GM18907 (cell line): ENCODE data around the gene PCGF3.
"Not testable (repeated sequence)": the region's sequence is repeated elsewhere in the genome, so short reads cannot be mapped to it uniquely, and the experiment has no call there.

Source experiments
- ATAC-seq: cut with Tn5 transposase; IDR thresholded peaks from one replicate; pipeline ENCODE4 v1.9.1; 2021; ENCODE audit warnings: mild to moderate bottlenecking, moderate library complexity; ENCODE audit not compliant: unreplicated experiment

PCGF3 gene

DNA sequence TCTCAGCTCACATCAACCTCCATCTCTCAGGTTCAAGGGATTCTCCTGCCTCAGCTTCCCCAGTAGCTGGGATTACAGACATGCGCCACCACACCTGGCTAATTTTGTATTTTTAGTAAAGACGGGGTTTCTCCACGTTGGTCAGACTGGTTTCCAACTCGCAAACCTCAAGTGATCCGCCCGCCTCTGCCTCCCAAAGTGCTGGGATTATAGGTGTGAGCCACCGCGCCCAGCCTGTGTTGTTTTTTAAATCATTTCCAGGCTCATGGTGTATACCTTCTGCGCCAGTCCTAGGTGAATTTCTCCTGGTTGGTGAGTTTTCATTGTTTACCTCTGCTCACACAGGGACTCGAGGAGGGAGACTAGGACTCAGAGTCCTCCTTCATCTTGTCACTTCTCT is 74.6 kb downstream of the PCGF3 start:
- not testable (repeated sequence) for ATAC-seq

- peak; percentile 14 for ATAC-seq
Measured at GRCh38 chr4:780716-781492, 75.3 kb downstream of the PCGF3 start.

DNA sequence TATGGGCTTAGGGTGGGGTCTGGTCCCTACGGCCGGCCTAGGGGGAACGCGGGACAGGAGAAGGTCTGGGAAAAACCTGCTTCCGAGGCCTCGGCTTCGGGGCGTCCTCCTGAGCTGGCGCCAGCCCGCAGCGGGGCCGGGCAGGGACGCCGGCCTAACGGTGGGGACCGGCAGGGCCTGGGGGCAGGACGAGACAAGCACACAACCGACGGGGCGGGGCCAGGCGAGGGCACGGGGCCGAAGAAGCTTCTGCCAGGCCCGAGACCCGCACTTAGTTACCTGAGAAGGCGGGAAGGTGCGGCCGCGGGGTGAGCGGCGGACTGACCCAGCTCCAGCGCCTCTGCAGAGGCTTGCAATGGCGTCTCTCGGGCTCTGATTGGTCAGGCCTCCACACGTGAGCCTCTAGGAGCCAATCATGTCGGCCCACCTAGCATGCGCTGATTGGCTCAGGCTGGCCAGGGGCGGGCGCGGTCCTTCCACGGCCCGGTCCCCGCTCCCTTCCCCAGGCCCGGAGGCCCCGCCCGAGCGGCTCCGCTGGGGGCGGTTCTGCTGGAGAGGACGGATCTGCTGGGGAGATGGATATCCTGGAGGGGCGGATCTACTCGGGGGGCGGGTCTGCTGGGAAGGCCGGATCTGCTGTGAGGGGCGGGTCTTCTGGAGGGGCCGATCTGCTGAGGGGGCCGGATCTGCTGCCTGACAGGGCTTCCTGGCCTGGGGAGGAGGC is 76.0 kb downstream of the PCGF3 start:
- ATAC-seq, result peak; percentile 97

- no peak for ATAC-seq
Measured at GRCh38 chr4:784401-785331, 79.0 kb downstream of the PCGF3 start.

DNA sequence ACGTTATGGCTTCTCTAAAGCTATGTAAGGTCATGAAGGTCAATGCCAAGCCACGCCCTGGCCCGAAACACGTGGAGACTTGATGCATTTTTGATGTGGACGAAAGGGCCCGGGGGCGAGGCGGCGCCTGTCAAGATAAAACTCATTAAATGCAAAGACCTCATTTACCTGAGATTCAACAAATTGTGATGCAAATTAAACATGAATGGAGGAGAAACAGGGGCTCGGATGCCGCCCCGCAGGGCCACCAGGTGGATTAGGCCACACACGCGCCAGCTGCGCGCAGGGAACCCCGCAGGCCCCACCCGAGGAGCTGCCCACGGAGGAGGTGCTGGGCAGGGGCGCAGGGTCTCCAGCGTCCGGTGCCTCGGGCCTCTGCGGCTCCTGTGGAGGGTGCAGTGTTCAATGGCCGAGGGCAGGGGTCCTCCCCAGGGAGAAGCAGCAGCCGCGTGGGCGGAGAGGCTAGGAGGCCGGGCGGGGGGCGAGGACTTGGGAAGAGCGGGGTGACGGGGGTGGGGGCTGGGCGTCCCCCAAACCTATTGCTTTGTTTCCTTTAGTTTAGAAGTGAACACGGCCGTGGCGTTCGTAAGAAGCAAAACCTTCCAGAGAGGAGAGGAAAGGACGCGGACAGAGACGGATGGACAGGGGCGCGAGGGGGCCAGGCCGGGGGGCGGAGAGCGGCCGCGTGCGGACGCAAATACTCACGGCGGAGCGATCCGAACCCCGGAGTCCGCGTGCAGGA is 79.9 kb downstream of the PCGF3 start:
- no peak for ATAC-seq

GRCh38 chr4:786074-786741 is 80.6 kb downstream of the PCGF3 start:
- ATAC-seq, result no peak

DNA sequence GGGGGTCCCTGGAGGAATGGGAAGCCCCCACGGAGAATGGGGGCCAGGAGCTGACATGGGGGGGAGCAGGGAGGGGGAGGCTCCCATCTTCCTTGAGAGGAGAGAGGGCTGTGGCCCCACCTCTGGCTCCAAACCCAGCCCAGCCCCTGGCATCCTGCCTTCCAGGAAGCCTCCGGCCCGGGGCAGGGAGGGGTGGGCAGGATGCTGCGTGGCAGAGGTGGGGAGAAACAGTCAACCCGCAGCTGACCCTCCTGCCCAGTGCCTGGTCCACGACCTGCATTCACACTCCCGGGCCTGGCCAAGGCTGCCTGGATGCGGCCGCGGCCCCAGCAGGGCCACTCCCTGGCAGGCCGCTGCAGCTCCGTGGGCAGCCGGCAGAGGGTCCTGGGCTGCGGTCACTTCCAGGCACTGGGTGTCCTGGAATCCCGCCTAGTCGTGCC is 81.2 kb downstream of the PCGF3 start:
- no peak for ATAC-seq

DNA sequence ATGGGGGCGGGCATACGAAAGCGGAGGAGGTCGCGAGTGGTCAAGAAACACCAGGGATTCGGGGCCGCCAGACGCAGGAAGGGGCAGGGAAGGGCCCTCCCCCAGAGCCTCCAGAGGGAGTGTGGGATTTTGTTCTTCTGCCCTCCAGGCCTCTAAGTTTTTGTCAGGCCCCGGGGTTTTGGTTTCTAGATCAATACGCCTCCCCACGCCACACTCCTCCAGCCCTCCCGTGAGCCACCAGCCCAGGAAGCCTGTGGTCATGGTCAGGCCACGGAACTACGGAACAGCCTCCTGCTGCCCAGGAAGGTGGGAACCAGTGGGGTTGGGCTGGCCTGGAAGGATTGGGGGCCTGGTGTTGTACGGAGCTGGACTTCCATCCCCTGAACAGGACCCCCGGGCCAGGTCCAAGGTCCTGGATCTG is 81.9 kb downstream of the PCGF3 start:
- ATAC-seq, result no peak

GRCh38 chr4:788006-788635 is 82.5 kb downstream of the PCGF3 start:
- no peak for ATAC-seq

DNA sequence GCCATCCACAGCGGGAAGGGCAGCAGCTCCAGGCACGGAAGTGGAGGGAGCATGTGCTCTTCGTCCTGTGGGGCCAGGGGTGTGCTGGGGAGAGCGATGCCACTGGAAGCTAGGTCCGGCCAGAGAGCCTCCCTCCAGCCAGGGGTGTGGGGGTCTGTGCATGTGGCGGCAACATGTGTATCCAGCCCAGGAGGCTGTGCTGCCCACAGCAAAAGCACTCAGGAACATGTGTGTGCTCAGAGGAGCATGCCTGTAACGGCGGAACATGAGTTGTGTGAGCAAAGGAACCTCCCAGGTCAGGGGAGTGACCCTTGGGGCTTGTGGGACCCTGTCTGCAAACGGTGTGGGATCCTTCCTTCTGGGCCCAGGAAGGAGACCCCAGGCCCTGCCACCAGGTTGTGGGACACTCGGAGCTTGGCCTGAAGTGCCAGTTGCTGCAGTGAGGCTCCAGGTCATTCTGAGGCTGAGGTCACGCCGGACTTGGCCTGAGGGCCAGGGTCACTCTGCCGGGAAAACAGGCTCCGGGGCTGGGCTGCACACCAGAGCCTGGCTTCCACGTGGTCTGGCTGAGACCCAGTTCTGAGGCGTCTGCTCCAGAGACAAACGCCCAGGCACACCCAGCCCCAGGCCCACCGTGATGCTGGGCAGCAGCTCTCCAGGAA is 83.1 kb downstream of the PCGF3 start:
- ATAC-seq, result no peak

DNA sequence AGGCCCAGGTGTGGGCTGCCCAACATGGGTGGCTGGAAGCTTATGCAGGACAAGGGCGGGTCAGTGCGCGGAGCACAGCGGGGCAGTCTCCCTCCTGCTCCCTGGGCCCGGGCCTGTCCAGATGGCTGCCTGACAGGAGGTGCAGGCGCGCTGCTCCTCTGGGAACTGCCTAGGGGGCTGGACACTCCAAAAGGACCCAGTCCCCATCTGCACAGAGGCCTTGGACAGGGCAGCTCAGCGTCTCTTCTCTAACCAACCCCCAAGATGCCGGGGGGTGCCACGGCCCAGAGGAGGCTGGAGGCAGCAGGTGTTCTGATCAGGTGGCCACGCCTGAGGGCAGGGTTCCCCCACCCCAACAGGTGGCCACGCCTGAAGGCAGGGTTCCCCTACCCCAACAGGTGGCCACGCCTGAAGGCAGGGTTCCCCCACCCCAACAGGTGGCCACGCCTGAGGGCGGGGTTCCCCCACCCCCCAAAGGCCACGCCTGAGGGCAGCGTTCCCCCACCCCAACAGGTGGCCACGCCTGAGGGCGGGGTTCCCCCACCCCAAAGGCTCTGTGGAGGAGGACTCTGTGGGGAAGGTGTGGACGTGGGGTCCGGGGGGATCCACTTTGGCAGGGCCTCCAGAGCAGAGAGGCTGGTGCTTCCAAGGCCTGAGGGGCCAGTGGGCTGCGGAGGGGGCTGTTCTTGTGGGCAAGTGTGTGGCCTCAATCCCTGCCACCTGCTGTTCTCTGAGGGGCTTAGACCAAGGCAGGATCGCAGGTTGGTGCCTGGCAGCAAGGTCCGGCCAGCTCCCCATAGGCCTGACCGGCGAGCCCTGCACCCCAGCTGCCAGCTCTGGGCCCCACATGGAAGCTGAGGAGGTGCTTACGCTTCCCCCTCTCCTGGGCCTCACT is 84.2 kb downstream of the PCGF3 start:
- ATAC-seq, result no peak

- ATAC-seq, result no peak
Measured at GRCh38 chr4:790466-790820, 84.8 kb downstream of the PCGF3 start.

DNA sequence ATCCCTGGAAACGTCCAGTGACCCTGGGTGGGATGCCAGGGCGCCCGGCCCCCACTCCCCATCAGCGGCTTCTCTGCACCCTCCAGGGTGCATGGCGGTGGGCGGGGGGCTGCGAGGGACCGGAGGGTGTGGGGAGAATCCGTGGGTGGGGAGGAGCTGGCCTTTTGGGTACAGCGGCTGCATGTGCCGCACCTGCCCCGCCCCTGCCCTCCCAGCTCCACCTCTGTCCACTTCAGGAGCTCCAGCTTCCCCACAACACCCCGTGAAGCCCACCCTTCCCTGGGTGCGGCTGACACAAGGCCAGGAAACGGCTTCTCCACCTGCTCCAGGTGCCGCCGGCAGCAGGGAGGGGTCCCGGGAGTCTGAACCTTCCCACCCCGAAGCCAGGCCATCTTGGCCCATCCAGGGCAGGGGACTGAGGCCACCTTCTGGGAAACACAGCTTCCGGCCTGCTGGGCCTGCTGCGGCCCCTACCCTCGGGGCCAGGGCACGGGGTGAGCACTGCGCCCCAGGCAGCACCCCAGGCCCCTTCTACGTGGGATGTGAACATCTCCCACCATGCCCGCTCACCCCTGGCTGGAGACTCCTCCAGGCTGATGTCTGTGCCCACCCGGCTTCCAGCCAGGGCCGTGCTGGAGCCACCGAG is 85.7 kb downstream of the PCGF3 start:
- no peak for ATAC-seq

DNA sequence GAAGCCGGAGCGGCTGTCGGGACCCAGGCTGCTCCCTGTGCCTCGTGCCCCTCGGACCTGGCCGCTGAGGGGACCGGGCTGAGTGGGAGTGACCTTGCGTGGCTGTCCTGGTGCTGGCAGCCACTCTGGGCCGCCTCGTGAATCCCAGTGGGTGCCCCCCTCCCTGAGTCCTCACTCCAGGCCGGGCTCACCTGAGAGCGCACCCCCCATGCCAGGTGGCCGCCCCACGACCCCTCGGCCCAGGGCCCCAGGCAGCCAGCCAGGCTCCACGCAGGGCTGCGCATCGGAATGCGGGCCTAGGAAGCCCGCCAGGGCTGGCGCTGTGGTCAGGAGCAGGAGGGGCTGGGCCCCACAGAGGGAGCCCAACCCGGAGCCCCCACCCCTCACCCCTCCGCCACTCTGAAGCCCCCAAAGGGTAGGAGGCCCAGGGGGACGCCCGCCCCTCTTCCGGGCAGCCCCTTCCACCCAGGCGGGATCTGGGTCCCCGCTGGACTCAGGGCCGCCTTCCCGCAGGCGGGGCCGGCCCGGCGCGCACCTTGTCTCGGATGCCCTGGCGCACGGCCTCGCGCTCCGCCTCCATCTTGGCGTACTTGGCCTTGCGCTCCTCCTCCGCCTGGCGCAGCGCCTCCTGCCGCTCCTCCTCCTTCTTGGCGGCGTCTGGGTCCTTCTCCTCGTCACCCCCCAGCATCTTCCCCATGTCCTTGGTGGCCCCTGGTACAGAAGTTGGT is 86.4 kb downstream of the PCGF3 start:
- no peak for ATAC-seq

DNA sequence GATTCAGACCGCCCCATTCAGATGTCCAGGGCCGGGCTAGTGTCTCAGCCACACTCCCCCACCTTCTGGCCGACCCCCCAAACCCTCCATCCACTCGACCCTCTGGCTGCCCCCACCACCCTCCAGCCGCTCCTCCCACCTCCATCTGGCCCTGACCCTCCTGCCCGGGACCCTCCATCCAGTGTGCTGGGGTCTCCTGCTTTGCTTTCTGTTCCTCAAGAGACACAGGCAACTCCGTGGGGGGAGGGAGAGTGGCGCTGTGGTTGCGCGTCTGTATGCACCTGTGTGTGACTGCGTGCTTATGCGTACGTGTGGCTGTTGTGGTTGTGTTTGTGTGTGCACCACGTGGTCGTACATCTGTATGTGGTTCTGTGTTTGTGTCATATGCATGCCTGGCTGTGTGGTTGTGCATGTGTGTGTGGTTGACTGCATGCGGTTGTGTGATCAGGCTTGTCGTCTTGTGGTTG is 87.0 kb downstream of the PCGF3 start:
- ATAC-seq, result no peak

DNA sequence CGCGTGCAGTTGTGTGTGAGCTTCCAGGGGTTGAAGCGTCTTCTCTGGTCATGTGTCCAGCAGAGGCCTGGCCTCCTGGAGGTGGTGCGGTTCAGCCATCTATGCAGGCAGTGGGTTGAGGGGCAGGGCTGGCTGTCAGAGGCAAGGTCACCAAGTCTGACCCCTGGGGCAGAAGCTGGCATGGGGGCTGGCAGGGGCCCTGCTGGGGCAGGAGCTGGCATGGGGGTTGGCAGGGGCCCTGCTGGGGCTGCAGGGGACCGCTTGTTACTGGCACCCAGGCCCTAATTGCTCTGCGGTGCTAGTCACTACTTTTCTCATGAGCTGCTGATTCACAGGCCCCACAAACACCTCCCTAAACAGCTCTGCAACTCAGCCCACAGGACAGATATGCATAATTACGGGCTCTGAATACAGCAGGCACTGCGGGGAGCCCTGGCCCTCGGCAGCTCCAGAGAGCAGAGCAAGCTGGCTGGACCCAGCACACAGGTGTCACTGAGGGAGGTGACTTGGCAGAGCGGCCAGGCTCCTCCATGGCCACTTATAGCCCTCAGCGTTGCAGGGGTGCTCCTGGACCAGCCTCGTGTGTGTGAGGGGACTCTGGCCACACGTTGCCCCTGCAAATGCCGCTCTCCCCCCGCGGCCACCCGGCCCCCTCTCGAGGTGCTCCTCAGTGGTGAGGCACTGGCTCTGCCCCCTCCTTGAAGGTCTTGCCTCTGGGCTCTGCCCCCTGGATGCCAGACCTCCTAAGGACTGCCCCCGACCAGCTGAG is 87.6 kb downstream of the PCGF3 start:
- ATAC-seq, result no peak
